Transverse colon (tissue), 4 donors: ENCODE results near the gene ARHGAP31.

Experiments used
- CTCF ChIP-seq, 5 experiments: fragments of 200-600 bp in 3 of 5; fragments of 450-650 bp in 2 of 5; sonication (generic) in 3 of 5; IDR thresholded peaks; 1 replicate in 2 of 5; 2 replicates in 3 of 5; pipeline ENCODE4 v1.5.1; 2016 to 2017; ENCODE audit warnings: antibody characterized with exemption in 5 of 5, inconsistent platforms in 3 of 5, mild to moderate bottlenecking in 2 of 5, moderate library complexity in 1 of 5
- POLR2AphosphoS5 ChIP-seq, 3 donors: sonication (generic); formaldehyde crosslinking; IDR thresholded peaks; one replicate each; pipeline ENCODE4 v1.6.1; 2016; ENCODE audit warnings: antibody characterized with exemption in 3 of 3

- TF ChIP-seq CTCF (IDR thresholded peaks at IDR 0.05) (no peak), POLR2AphosphoS5 (IDR thresholded peaks at IDR 0.05) (no peak)
Observed at GRCh38 chr3:119326976-119327375, 32.8 kb downstream of the ARHGAP31 start.
